Measurements from ENCODE around the gene METTL6.
"Not testable (repeated sequence)": the region's sequence is repeated elsewhere in the genome, so short reads cannot be mapped to it uniquely, and the experiment has no call there.

The METTL6 gene

GRCh38 chr3:15450438-15451215 is 23.3 kb upstream of the METTL6 start:
- no peak for DNase-seq

- DNase-seq: no peak
Observed at GRCh38 chr3:15449489-15450224, 22.3 kb upstream of the METTL6 start.

- no peak for DNase-seq
Observed at GRCh38 chr3:15443826-15444524, 16.6 kb upstream of the METTL6 start.

- DNase-seq: no peak
Observed at GRCh38 chr3:15440891-15441290, 13.5 kb upstream of the METTL6 start.

- DNase-seq: no peak
Observed at GRCh38 chr3:15439476-15439875, 12.1 kb upstream of the METTL6 start.

GRCh38 chr3:15438983-15439382 is 11.6 kb upstream of the METTL6 start:
- no peak for DNase-seq

GRCh38 chr3:15436246-15436645 is 8.9 kb upstream of the METTL6 start:
- DNase-seq: no peak

GRCh38 chr3:15434756-15435155 is 7.4 kb upstream of the METTL6 start:
- no peak for DNase-seq

- DNase-seq: no peak
Observed at GRCh38 chr3:15433531-15433930, 6.2 kb upstream of the METTL6 start.

GRCh38 chr3:15431256-15431837 is 4.0 kb upstream of the METTL6 start:
- DNase-seq: no peak

- DNase-seq: no peak
Observed at GRCh38 chr3:15430624-15431023, 3.3 kb upstream of the METTL6 start.

GRCh38 chr3:15429080-15429479 is 1.7 kb upstream of the METTL6 start:
- DNase-seq: no peak

- no peak for DNase-seq
Observed at GRCh38 chr3:15428539-15428938, 1.2 kb upstream of the METTL6 start.

GRCh38 chr3:15427981-15428380 is 637 bp upstream of the METTL6 start:
- DNase-seq: no peak

GRCh38 chr3:15426579-15427118 is 695 bp downstream of the METTL6 start:
- no peak for DNase-seq

GRCh38 chr3:15420871-15421270 is 6.5 kb downstream of the METTL6 start:
- no peak for DNase-seq

- not testable (repeated sequence) for DNase-seq
Observed at GRCh38 chr3:15410966-15411365, 16.4 kb downstream of the METTL6 start.

GRCh38 chr3:15409774-15410173 is 17.6 kb downstream of the METTL6 start:
- DNase-seq: no peak

- DNase-seq: no peak
Observed at GRCh38 chr3:15409239-15409638, 18.1 kb downstream of the METTL6 start.

- DNase-seq: peak; percentile 26
Observed at GRCh38 chr3:15405448-15406050, 21.8 kb downstream of the METTL6 start.

- DNase-seq: no peak
Observed at GRCh38 chr3:15404767-15405166, 22.6 kb downstream of the METTL6 start.

- DNase-seq: no peak
Observed at GRCh38 chr3:15403965-15404364, 23.4 kb downstream of the METTL6 start.

- no peak for DNase-seq
Observed at GRCh38 chr3:15403495-15403894, 23.8 kb downstream of the METTL6 start.
